OCI-LY1 (cell line): ENCODE results near the gene FAM227A.

Source experiments
- H2AFZ ChIP-seq: fragments of 200-600 bp; sonication (generic), shearing (Covaris generic); 2 replicates; pipeline ENCODE4 v1.6.0; 2014; ENCODE audit warnings: antibody characterized with exemption, mild to moderate bottlenecking, low read length
- H3F3A ChIP-seq: fragments of 200-600 bp; sonication (generic), shearing (Covaris generic); 2 replicates; pipeline ENCODE4 v1.6.0; 2014; ENCODE audit warnings: mild to moderate bottlenecking, antibody characterized with exemption, low read length, moderate library complexity; ENCODE audit not compliant: insufficient read depth
- H3K27ac ChIP-seq: fragments of 200-600 bp; sonication (generic); 2 replicates; pipeline ENCODE4 v1.5.1; 2014; ENCODE audit warnings: low read length, mixed run types, mild to moderate bottlenecking, low read depth; ENCODE audit not compliant: poor library complexity, severe bottlenecking
- H3K27me3 ChIP-seq: fragments of 200-600 bp; sonication (generic); 2 replicates; pipeline ENCODE4 v1.6.0; 2014; ENCODE audit warnings: antibody characterized with exemption, mild to moderate bottlenecking, low read length, moderate library complexity; ENCODE audit not compliant: insufficient read depth
- H3K36me3 ChIP-seq: fragments of 200-600 bp; sonication (generic); 2 replicates; pipeline ENCODE4 v1.6.1; 2014; ENCODE audit warnings: mild to moderate bottlenecking, antibody characterized with exemption, low read length, moderate library complexity, mixed read lengths; ENCODE audit not compliant: insufficient read depth
- H3K4me1 ChIP-seq: fragments of 200-600 bp; sonication (generic); 2 replicates; pipeline ENCODE4 v1.5.1; 2014; ENCODE audit warnings: mild to moderate bottlenecking, low read length, moderate library complexity; ENCODE audit not compliant: insufficient read depth, severe bottlenecking
- H3K4me2 ChIP-seq: fragments of 200-600 bp; sonication (generic), shearing (Covaris generic); 2 replicates; pipeline ENCODE4 v1.6.1; 2014; ENCODE audit warnings: low read length
- H3K4me3 ChIP-seq: fragments of 200-600 bp; sonication (generic); 2 replicates; pipeline ENCODE4 v1.5.1; 2014; ENCODE audit warnings: low read length, low read depth, mild to moderate bottlenecking, mixed read lengths; ENCODE audit not compliant: poor library complexity, severe bottlenecking
- H3K79me2 ChIP-seq: fragments of 200-600 bp; shearing (Covaris generic); 2 replicates; pipeline ENCODE4 v1.6.1; 2016; ENCODE audit warnings: mixed run types, low read length, mixed read lengths; ENCODE audit not compliant: insufficient read depth
- H3K9ac ChIP-seq: fragments of 200-600 bp; sonication (generic), shearing (Covaris generic); 2 replicates; pipeline ENCODE4 v1.6.1; 2014; ENCODE audit warnings: mild to moderate bottlenecking, low read length, mixed read lengths
- H3K9me2 ChIP-seq: fragments of 200-600 bp; sonication (generic), shearing (Covaris generic); 2 replicates; pipeline ENCODE4 v1.6.1; 2014; ENCODE audit warnings: low read depth, mild to moderate bottlenecking, low read length, mixed read lengths
- H3K9me3 ChIP-seq: fragments of 200-600 bp; shearing (Covaris generic); 2 replicates; pipeline ENCODE4 v1.6.1; 2014; ENCODE audit warnings: low read length, mixed read lengths
- H4K20me1 ChIP-seq: fragments of 200-600 bp; sonication (generic), shearing (Covaris generic); 2 replicates; pipeline ENCODE4 v1.6.0; 2016; ENCODE audit warnings: mild to moderate bottlenecking, low read length; ENCODE audit not compliant: insufficient read depth
- EZH2 ChIP-seq: fragments of 200-600 bp; sonication (generic), shearing (Covaris generic); IDR thresholded peaks from 2 replicates; pipeline ENCODE4 v1.8.0; 2017; ENCODE audit warnings: borderline replicate concordance, mixed run types, mild to moderate bottlenecking, antibody characterized with exemption, low read length, moderate library complexity, mixed read lengths
- TF ChIP-seq, protein P1 (sequence below): fragments of 200-600 bp; sonication (generic), shearing (Covaris generic); IDR thresholded peaks from 2 replicates; pipeline ENCODE4 v1.5.1; 2017; ENCODE audit warnings: mild to moderate bottlenecking, antibody characterized with exemption, low read length, moderate library complexity, mixed read lengths

Gene FAM227A

DNA sequence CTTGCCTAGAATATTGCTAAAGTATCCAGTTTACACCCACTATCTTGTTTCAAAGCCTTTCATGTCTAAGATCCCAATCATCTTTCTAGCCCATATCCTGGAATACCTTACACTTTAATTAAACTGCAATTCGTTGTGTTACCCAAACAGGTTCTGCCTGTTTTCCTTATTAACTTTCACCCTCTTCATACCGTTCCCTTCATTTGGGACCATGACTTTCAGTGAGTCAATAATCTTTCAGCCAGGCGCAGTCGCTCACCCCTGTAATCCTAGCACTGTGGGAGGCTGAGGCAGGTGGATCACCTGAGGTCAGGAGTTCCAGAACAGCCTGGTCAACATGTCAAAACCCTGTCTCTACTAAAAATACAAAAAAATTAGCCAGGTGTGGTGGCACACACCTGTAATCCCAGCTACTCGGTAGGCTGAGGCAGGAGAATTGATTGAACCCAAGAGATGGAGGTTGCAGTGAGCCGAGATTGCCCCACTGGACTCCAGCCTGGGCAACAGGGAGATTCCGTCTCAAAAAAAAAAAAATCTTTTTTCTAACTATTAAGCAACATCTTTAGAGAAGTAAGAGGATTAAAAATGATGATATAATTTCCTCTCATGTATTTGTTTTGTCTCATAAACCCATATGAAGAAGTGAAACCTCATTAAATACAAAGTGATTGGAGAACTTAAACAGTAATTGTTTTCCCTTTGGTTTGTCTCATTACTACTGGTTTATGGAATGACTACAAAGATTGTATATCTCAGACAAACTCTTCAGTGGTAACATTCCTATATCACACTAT lies 106.9 kb downstream of the FAM227A start:
- H3F3A ChIP-seq, result no peaks in the 10 kb centered on the region
- H4K20me1 ChIP-seq, result no peaks in the 10 kb centered on the region
- H3K4me2 ChIP-seq, result no peak overlapping the region
- no peak overlapping the region for H2AFZ ChIP-seq
- no peaks in the 10 kb centered on the region for H3K27me3 ChIP-seq
- H3K4me3 ChIP-seq, result no peak overlapping the region
- TF ChIP-seq EZH2, result no peak
- TF ChIP-seq, protein P1, sequence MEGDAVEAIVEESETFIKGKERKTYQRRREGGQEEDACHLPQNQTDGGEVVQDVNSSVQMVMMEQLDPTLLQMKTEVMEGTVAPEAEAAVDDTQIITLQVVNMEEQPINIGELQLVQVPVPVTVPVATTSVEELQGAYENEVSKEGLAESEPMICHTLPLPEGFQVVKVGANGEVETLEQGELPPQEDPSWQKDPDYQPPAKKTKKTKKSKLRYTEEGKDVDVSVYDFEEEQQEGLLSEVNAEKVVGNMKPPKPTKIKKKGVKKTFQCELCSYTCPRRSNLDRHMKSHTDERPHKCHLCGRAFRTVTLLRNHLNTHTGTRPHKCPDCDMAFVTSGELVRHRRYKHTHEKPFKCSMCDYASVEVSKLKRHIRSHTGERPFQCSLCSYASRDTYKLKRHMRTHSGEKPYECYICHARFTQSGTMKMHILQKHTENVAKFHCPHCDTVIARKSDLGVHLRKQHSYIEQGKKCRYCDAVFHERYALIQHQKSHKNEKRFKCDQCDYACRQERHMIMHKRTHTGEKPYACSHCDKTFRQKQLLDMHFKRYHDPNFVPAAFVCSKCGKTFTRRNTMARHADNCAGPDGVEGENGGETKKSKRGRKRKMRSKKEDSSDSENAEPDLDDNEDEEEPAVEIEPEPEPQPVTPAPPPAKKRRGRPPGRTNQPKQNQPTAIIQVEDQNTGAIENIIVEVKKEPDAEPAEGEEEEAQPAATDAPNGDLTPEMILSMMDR, result no peak
- H3K27ac ChIP-seq, result no peak overlapping the region
- H3K9me2 ChIP-seq, result no peaks in the 10 kb centered on the region
- no peak overlapping the region for H3K9ac ChIP-seq
- peaks cover 3% of the 10 kb centered on the region for H3K4me1 ChIP-seq
- no peaks in the 10 kb centered on the region for H3K79me2 ChIP-seq
- H3K9me3 ChIP-seq, result no peaks in the 10 kb centered on the region
- no peaks in the 10 kb centered on the region for H3K36me3 ChIP-seq

DNA sequence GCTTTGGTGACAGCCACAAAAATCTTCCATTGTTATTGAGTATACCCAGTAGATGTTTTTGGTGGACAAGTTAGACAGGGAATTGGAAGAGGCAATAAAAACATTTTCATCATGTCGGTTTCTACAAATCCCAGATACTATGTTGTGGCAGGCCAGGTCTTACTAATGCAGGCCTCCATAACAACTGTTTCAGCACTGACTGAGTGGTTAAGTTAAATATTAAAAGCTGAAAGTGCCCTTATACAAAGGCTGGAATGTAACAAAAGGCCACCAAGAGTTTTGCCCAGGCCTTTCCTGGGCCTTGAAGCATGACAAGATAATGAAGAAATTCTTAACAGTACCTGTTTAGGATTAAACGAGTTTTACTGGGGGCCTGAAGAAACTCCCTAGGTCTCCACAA lies 115.5 kb downstream of the FAM227A start:
- Histone ChIP-seq H3K4me3 (no peak overlapping the region), H3K27me3 (no peaks in the 10 kb centered on the region), H4K20me1 (no peaks in the 10 kb centered on the region), H3K9ac (no peak overlapping the region), H3K9me2 (no peaks in the 10 kb centered on the region), H3K9me3 (no peaks in the 10 kb centered on the region), H3K79me2 (no peaks in the 10 kb centered on the region), H2AFZ (no peak overlapping the region), H3K36me3 (no peaks in the 10 kb centered on the region; the same call in 1 of the 2 replicates), H3F3A (no peaks in the 10 kb centered on the region), H3K4me2 (no peak overlapping the region), H3K27ac (no peak overlapping the region), H3K4me1 (no peaks in the 10 kb centered on the region)
- TF ChIP-seq, protein P1, result no peak

DNA sequence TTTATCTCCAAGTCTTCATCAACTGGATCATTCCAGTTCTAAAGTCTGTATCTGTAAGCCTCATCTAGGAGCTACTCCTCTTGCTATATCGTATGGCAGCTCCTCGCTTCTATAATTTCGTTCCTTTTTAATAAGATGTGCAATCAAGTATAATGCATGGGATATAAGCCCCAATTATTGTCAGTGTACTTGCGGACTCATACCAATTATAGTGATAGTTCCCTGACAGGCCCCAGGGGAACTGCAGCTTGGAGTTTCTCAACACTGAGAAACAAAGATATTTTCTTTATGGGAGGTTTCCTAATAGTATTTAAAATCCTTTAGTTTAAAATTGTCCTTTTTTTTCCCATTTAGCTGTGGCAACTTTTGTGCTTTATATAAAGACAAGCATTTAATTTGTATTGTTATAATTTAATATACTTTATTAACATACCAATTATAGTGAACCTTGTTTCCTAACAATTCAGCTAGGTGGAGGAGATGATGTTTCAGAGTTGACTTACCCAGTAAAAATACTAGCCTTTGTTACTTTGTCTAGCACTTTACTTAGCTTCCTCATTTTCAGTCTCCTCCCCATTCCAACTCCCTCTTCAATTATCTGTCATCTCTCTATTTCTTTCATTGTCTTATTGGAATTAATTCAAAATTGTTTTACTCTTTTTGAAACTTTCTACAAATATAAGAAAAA lies 124.8 kb downstream of the FAM227A start:
- peak overlapping the region; percentile 57 for H3K27ac ChIP-seq
- H3K36me3 ChIP-seq, result no peaks in the 10 kb centered on the region
- H3K9me3 ChIP-seq, result no peaks in the 10 kb centered on the region
- peaks cover 15% of the 10 kb centered on the region for H3K4me1 ChIP-seq
- no peaks in the 10 kb centered on the region for H4K20me1 ChIP-seq
- TF ChIP-seq EZH2, result no peak
- TF ChIP-seq, protein P1, result no peak
- H3K9ac ChIP-seq, result no peak overlapping the region
- peak overlapping the region; percentile 32; the same call in 1 of the 2 replicates for H2AFZ ChIP-seq
- H3K9me2 ChIP-seq, result no peaks in the 10 kb centered on the region
- H3K4me3 ChIP-seq, result peak overlapping the region; percentile 20
- H3K79me2 ChIP-seq, result no peaks in the 10 kb centered on the region
- H3K27me3 ChIP-seq, result no peaks in the 10 kb centered on the region
- H3F3A ChIP-seq, result no peaks in the 10 kb centered on the region
- H3K4me2 ChIP-seq, result peak overlapping the region; percentile 36; the same call in 1 of the 2 replicates
